H54 (cell line): ENCODE results near the gene RSPRY1.

ENCODE experiments used
- DNase-seq: peaks from one replicate; pipeline ENCODE4 v3.0.0; 2011; ENCODE audit warnings: low spot score, mixed read lengths; ENCODE audit not compliant: insufficient read length
- FAIRE-seq: peaks from 3 replicates; lab custom pipeline; 2011; peaks lifted over from hg19 to GRCh38; lab: Jason Lieb, UNC
- POLR2A ChIP-seq: IDR thresholded peaks from 2 replicates; pipeline ENCODE4 v1.6.1; 2011; ENCODE audit warnings: low read depth, mild to moderate bottlenecking, low read length

RSPRY1 gene

DNA sequence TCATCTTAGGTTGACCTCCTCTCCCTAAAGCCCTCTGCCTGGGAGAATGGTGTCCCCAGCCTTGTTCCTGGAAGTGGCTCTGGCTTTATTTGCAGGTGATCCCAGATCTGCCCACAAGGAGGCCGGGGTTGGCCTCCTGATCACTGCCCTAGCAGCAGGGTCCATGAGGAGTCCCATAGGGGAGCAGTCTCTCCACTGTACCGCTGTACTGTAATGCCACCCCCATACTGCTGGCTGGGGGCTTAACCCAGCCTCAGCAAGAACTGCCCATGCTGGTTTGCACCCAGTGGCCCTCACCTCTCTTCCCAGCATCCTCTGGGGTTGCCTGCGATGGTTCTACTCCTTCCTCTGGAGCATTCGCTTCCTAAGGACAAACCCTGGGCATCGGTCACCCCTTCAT is 39.4 kb upstream of the RSPRY1 start:
- FAIRE-seq (no peak), DNase-seq (peak; percentile 49)
- no peak for TF ChIP-seq POLR2A

DNA sequence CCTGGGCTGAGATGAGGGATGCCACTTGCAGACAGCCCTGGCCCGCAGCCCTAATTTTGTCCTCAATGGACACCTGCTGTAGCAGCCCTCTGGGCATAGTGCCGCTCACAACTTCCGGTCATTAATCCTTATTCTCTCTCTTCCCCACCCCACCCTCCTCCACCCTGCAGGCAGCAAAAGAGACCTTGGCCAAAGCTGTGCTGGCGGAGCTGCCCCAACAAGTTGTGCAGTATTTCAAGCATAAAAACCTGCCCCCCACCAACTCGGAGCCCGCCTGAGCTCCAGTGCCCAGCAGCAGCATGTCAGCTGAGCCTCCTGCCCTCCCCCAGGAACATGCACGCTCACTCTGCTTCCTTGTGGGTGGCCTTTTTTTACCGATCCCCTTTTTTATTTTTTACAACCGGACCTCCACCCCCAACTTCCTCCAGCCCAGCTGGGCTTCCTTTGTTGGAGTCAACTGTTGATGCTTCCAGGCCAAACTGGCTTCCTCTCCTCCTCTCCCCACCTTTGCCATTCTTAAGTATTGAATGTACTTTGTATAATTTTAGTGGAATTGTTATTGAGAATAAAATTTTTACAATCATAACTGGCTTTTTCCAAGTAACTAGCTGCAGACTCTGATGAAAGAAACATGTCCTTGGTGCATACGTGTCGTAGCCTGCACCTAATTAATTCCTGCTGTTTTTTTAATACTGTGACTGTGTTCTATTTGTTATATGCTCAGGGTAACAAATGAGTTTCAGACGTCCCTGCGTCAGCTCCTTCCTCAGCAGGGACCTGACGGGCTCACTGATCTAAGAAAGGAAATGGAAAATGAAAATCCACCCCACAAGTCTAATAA is 38.5 kb upstream of the RSPRY1 start:
- no peak for DNase-seq

DNA sequence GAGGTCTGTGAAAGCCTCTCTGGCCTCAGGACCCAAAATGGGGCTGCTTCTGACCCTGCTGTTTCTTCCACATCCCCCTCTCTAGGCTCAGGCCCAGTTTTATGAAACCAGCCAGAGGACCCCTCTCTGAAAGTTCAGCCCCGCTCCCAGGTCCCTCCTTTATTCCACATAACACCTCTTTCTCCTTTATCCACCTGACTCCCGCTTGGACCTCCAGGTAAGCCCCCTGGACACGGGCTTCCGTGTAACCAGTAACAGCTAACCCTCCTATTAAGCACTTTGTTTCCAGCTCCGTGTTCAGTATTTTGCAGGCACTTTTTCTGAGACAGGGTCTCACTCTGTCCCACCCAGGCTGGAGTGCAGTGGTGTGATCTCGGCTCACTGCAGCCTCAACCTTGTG is 37.6 kb upstream of the RSPRY1 start:
- no peak for DNase-seq
- no peak for FAIRE-seq
- no peak for TF ChIP-seq POLR2A

More for the DNA sequence above, 38.5 kb upstream of the RSPRY1 start:
- TF ChIP-seq POLR2A: no peak
- no peak for FAIRE-seq

DNA sequence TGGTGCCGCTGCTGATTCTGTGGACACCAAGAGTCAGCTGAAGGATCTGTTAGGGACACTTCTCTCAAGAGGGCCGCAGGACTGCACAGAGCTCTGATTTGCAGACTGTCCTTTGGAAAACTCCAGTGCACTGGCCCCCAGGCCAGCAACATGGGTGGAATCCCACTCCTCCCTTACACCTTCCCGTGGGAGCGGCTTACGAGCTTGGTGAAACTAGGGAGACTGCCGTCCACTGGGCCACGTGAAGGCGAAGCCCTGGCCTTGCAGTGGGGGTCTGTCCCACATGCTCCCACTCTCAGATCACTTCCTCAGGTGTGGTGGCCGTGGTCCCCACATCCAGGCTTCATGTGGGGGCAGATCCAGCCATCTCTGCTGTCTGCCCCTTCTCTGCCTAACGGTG is 36.7 kb upstream of the RSPRY1 start:
- DNase-seq (no peak), FAIRE-seq (no peak)
- no peak for TF ChIP-seq POLR2A

DNA sequence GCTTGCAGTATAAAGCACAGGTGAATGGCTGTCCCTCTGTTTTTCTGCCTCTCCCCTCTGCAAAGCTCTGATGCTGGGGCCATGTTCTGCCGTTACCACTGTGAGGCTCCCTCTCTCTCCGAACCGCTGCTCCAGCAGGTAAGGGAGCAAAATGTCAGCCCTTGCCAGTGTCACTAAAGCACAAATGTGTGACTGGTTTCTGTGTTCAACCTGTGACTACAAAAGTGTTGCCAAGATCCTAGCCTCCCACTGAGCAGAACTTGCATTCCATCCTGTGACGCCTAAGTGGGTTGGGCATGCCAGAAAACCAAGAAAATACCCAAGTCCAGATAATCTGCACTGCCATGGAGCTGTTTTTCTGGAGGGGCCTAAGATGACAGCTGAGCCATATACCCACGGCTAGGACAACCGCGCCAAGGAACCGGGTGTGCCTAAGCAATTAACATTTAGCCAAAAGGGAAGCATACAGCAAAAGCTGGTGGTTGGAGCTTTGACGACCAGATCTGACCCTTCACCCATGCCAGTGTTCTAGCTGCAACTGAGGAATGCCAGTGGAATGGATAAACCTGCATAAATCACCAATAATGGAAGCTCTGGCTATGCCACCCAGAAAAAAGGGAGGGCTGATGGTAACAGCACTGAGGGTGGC is 35.3 kb upstream of the RSPRY1 start:
- DNase-seq: no peak
- no peak for FAIRE-seq
- no peak for TF ChIP-seq POLR2A

DNA sequence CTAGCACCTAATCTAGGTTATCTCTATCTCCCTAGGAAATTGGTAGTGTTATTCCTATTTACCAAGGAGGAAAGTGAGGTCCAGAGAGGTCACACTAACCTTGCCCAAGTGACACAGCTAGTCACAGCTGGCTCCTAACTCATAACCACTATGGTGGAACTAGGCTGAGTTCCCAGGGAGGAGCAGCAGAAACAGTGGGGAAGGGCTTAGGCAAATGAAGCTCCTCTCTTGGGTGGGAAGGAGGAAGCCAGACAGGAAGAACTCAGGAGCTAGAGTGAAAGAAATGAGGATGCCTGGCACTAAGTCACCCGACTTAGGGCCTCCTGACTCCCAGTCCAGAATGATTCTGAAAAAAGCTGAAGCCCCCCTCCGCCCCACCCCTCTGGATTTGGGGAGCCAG is 34.8 kb upstream of the RSPRY1 start:
- no peak for TF ChIP-seq POLR2A
- no peak for FAIRE-seq
- no peak for DNase-seq

GRCh38 chr16:57152096-57153093 is 33.7 kb upstream of the RSPRY1 start:
- no peak for TF ChIP-seq POLR2A
- FAIRE-seq: no peak
- no peak for DNase-seq

DNA sequence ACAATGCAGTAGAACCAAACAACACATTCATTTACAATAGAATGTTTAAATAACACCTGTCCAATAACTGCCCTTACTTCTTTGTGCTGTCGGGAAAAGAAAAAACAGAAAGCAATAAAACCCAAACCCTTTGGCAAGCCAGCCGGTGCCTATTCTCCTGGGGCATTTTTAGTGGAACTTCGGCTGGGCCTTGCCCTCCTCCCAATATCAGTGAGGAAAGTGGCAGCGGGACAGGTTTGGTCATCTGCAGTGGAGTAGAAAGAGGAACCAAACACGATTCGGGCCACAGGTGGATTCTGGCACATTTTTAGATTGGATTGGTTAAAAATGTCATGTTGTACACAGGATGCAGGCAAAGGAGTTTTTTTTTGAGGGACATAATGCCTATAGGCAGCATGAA is 32.3 kb upstream of the RSPRY1 start:
- no peak for DNase-seq
- no peak for FAIRE-seq
- TF ChIP-seq POLR2A: no peak

GRCh38 chr16:57155702-57156350 is 30.3 kb upstream of the RSPRY1 start:
- FAIRE-seq: no peak
- no peak for DNase-seq
- TF ChIP-seq POLR2A: no peak

DNA sequence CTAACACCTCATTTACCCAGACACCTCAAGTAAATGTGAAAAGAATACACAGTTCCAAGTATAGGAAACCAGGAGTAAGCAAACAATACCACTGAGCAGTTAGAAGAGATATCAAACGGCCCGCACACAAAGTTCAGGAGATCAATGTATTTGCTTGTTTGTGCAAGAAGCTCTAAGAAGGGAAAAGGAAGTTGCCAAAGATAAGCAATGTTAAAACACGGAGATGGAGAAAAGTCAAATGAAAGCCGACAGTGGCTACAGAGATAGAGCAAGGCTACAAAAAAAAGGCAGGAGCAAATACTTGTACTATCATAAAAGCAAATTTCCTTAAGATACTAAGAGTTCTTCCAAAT is 29.8 kb upstream of the RSPRY1 start:
- no peak for TF ChIP-seq POLR2A
- FAIRE-seq (no peak), DNase-seq (no peak)

DNA sequence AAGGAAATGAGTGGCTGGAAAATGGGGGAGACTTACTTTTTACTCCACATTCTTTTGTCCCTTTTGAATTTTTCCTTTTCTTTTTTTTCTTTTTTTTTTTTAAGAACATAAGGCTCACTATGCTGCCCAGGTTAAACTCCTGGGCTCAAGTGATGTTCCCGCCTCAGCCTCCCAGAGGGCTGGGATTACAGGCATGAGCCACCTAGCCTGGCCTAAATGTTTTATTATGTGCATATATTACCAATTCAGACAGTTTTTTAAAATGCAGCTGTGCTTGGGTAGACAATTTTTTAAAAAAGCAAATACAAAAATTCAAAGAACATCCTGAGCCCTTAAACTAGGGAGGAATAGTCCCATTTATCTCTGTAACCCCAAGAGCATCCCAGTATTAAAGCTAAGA is 28.6 kb upstream of the RSPRY1 start:
- DNase-seq: no peak
- TF ChIP-seq POLR2A: no peak
- FAIRE-seq: no peak

DNA sequence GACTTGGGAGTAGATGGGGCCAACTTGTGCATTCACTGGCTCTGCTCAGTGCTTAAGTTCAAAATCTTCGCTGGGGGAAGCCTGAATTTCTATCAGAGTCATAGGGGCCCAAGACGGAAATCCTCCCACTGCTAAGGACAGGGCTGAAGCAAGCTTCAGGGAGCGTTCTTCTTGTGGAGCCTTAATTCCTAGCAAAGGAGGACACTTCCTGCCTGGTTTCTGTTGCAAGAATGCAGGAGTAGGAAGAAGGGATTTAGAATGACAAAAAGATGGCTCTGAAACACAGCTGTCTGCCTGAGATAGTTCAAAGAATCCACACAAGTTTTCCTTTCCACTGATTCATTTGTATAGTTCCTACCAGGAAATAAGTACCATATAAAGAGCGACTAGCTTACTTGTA is 26.7 kb upstream of the RSPRY1 start:
- FAIRE-seq: no peak
- no peak for TF ChIP-seq POLR2A
- no peak for DNase-seq

GRCh38 chr16:57163842-57164241 is 22.3 kb upstream of the RSPRY1 start:
- no peak for TF ChIP-seq POLR2A
- FAIRE-seq (peak; percentile 50), DNase-seq (no peak)

GRCh38 chr16:57165483-57165882 is 20.6 kb upstream of the RSPRY1 start:
- TF ChIP-seq POLR2A: no peak
- FAIRE-seq: no peak

More at GRCh38 chr16:57165483-57165882, 20.6 kb upstream of the RSPRY1 start:
- no peak for DNase-seq
